Naive thymus-derived CD4-positive, alpha-beta T cell (primary cell): ENCODE results near the gene KCTD18. TPM values are rescaled to one million over a fixed set of nuclear protein-coding genes. Genes with fewer than 3 reads are reported as not detected.

Experiments used
- ATAC-seq: fragments of 150-1000 bp; cut with Tn5 transposase; 2 replicates; pipeline ENCODE4 v1.10.0; 2021; ENCODE audit warnings: mild to moderate bottlenecking, moderate library complexity
- CTCF ChIA-PET: fragments of 350-600 bp; sonication (Branson Sonifier 250); formaldehyde crosslinking; loops from one replicate; lab custom pipeline; 2021; ENCODE audit warnings: antibody characterized with exemption; lab: Charles Lee
- POLR2A ChIA-PET: fragments of 350-600 bp; sonication (Branson Sonifier 250); formaldehyde crosslinking; loops from one replicate; lab custom pipeline; 2021; ENCODE audit warnings: antibody characterized with exemption, inconsistent platforms; lab: Charles Lee
- DNase-seq, 9 donors: peaks; one replicate each; pipeline versions ENCODE4 v3.0.0 to v3.0.0-alpha.2; 2020 to 2022; ENCODE audit warnings: mixed read lengths in 1 of 9
- H3K27ac ChIP-seq: one replicate; pipeline ENCODE4 v1.7.0; 2013; ENCODE audit warnings: mild to moderate bottlenecking, low read depth, low read length, moderate library complexity
- H3K27me3 ChIP-seq, 2 donors: one replicate each; pipeline ENCODE4 v1.7.0; 2013; ENCODE audit warnings: low read length in 2 of 2, mild to moderate bottlenecking in 2 of 2, moderate library complexity in 2 of 2; ENCODE audit not compliant: control insufficient read depth in 2 of 2, insufficient read depth in 2 of 2
- H3K36me3 ChIP-seq, 3 experiments: 1 replicate in 2 of 3; 2 replicates in 1 of 3; pipeline ENCODE4 v1.7.0; 2013; ENCODE audit warnings: low read length in 3 of 3, mild to moderate bottlenecking in 3 of 3, moderate library complexity in 1 of 3; ENCODE audit not compliant: insufficient read depth in 3 of 3, control insufficient read depth in 2 of 3
- H3K4me1 ChIP-seq, 2 donors: one replicate each; pipeline ENCODE4 v1.7.0; 2013; ENCODE audit warnings: low read length in 2 of 2, mild to moderate bottlenecking in 2 of 2, moderate library complexity in 1 of 2; ENCODE audit not compliant: control insufficient read depth in 2 of 2, insufficient read depth in 2 of 2
- H3K4me3 ChIP-seq: 2 replicates; pipeline ENCODE4 v1.7.0; 2013; ENCODE audit warnings: mild to moderate bottlenecking, low read length
- H3K9me3 ChIP-seq, 3 experiments: 1 replicate in 2 of 3; 2 replicates in 1 of 3; pipeline ENCODE4 v1.7.0; 2013; ENCODE audit warnings: low read length in 3 of 3; ENCODE audit not compliant: control insufficient read depth in 2 of 3
- H3K27ac Mint-ChIP-seq, 9 donors: one replicate each; pipeline ENCODE4 v1.8.0; 2020 to 2022; ENCODE audit warnings: mixed read lengths in 9 of 9, mild to moderate bottlenecking in 8 of 9, moderate library complexity in 5 of 9, inconsistent platforms in 2 of 9
- H3K27me3 Mint-ChIP-seq, 5 donors: one replicate each; pipeline ENCODE4 v1.8.0; 2021 to 2022; ENCODE audit warnings: mixed read lengths in 5 of 5, mild to moderate bottlenecking in 1 of 5
- H3K36me3 Mint-ChIP-seq, 5 donors: one replicate each; pipeline ENCODE4 v1.8.0; 2020 to 2022; ENCODE audit warnings: mixed read lengths in 5 of 5, mild to moderate bottlenecking in 3 of 5, inconsistent platforms in 1 of 5
- H3K4me1 Mint-ChIP-seq, 7 donors: one replicate each; pipeline ENCODE4 v1.8.0; 2020 to 2022; ENCODE audit warnings: mixed read lengths in 7 of 7, mild to moderate bottlenecking in 3 of 7, inconsistent platforms in 1 of 7
- H3K4me3 Mint-ChIP-seq, 10 donors: one replicate each; pipeline ENCODE4 v1.8.0; 2020 to 2022; ENCODE audit warnings: mild to moderate bottlenecking in 10 of 10, mixed read lengths in 10 of 10, moderate library complexity in 6 of 10, inconsistent platforms in 2 of 10
- H3K9me3 Mint-ChIP-seq, 11 donors: one replicate each; pipeline ENCODE4 v1.8.0; 2020 to 2022; ENCODE audit warnings: mixed read lengths in 11 of 11, mild to moderate bottlenecking in 4 of 11, inconsistent platforms in 1 of 11, moderate library complexity in 1 of 11
- intact Hi-C, 2 donors: fragments of 100-400 bp; cut with micrococcal nuclease; formaldehyde crosslinking; loops; one replicate each; pipeline ENCODE4 v1.15.1; 2023
- polyA plus RNA-seq, 2 donors: library from polyadenylated mRNA; unstranded; fragments of 300-500 nt; fragmentation: Illumina TruSeq; gene quantifications; one replicate each; pipeline ENCODE4 v1.2.3, GENCODE V29; 2021
- total RNA-seq, 6 experiments: library from RNA in 5 of 6; stranded (reverse) in 5 of 6; gene quantifications; 1 replicate in 5 of 6; 2 replicates in 1 of 6; pipeline ENCODE4 v1.2.3 and lab custom pipeline; 2021 to 2026

KCTD18 gene
- total and polyA plus RNA-seq, 7 experiments from 2014 or later, result 13.2 to 20.8 (median 18.4) TPM

GRCh38 chr2:200467806-200468681 is 41.8 kb downstream of the KCTD18 start:
- peaks cover 0 to 18% (median 0%) of the 10 kb centered on the region in 5 donors for H3K36me3 Mint-ChIP-seq
- no peak overlapping the region for H3K4me3 ChIP-seq
- ChIA-PET POLR2A (interaction anchor here (0.6 to 3.2 kb wide), 6 partner anchors 42 to 482 kb away, joined by 3 to 19 read pairs (median 4); partner anchors contain the start of genes KCTD18 and SPATS2L), CTCF (interaction anchor here (0.6 to 2.6 kb wide), 9 partner anchors 11 to 494 kb away, joined by 3 to 14 read pairs (median 3); no protein-coding TSS in a partner anchor)
- DNase-seq (peak in 7 of 9 donors; percentile 14 to 63 (median 55)), ATAC-seq (peak; percentile 47)
- no peaks in the 10 kb centered on the region for H3K27me3 Mint-ChIP-seq
- peaks cover 35 to 38% of the 10 kb centered on the region in 2 donors for H3K4me1 ChIP-seq
- intact Hi-C loops, result loop anchor here (1.0 to 10.0 kb wide), 5 partner anchors 23 to 161 kb away; partner anchors contain the start of genes SPATS2L (in 2 of the 2) and KCTD18 (in 1 of the 2)
- peak overlapping the region; percentile 69 to 94 (median 87) for H3K27ac Mint-ChIP-seq
- H3K4me3 Mint-ChIP-seq, result peak overlapping the region; percentile 44 to 92 (median 74)
- peaks cover 0 to 2% (median 0%) of the 10 kb centered on the region in 11 donors for H3K9me3 Mint-ChIP-seq
- H3K4me1 Mint-ChIP-seq, result peaks cover 23 to 70% (median 52%) of the 10 kb centered on the region in 7 donors
- no peaks in the 10 kb centered on the region for H3K36me3 ChIP-seq
- H3K27ac ChIP-seq, result peak overlapping the region; percentile 65
- H3K9me3 ChIP-seq, result no peaks in the 10 kb centered on the region
- no peaks in the 10 kb centered on the region for H3K27me3 ChIP-seq

- Mint-ChIP-seq H3K9me3 (peaks cover 0 to 2% (median 0%) of the 10 kb centered on the region in 11 donors), H3K27ac (peak overlapping the region; percentile 84 to 94 (median 90)), H3K4me3 (peak overlapping the region; percentile 64 to 93 (median 83)), H3K27me3 (no peaks in the 10 kb centered on the region), H3K4me1 (peaks cover 23 to 75% (median 55%) of the 10 kb centered on the region in 7 donors), H3K36me3 (peaks cover 0 to 29% (median 0%) of the 10 kb centered on the region in 5 donors)
- peak in 8 of 9 donors; percentile 20 to 53 (median 38) for DNase-seq
- POLR2A ChIA-PET, result interaction anchor here (0.7 to 3.2 kb wide), 4 partner anchors 43 to 228 kb away, joined by 3 to 19 read pairs (median 4); partner anchors contain the start of genes KCTD18 and SPATS2L
- intact Hi-C loops, result loop anchor here (2.0 to 10.0 kb wide), 3 partner anchors 48 to 160 kb away; partner anchors contain the start of genes KCTD18 (in 1 of the 2) and SPATS2L (in 1 of the 2)
- H3K4me1 ChIP-seq, result peaks cover 37 to 38% of the 10 kb centered on the region in 2 donors
- H3K27ac ChIP-seq, result peak overlapping the region; percentile 65
- H3K36me3 ChIP-seq, result no peaks in the 10 kb centered on the region
- CTCF ChIA-PET, result interaction anchor here (0.6 to 2.4 kb wide), 4 partner anchors 15 to 487 kb away, joined by 3 to 14 read pairs (median 6); partner anchors contain the start of gene SGO2
- ATAC-seq, result peak; percentile 81
- H3K27me3 ChIP-seq, result no peaks in the 10 kb centered on the region
- peak overlapping the region; percentile 22 for H3K4me3 ChIP-seq
- no peaks in the 10 kb centered on the region for H3K9me3 ChIP-seq
These were observed 43.1 kb downstream of the KCTD18 start for GRCh38 chr2:200466425-200467418.

DNA sequence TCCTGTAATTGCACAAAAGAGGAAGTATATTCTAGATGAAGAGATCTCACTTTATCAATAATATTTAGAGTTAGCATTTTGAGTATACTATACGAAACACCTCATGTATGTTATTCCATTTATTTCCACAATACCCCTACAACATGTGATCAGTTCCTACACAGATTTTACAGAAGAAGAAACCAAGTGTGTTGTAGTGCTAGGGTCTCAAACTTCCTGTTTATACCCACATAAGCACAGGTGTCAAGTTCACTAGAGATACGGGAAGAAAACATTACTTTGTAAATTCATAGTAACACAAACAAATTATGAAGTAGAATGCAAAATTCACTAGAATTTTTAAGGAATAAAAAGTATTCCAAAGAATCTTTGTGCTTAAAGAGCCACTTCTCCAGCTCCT is 46.4 kb downstream of the KCTD18 start:
- Mint-ChIP-seq H3K9me3 (peaks cover 0 to 2% (median 0%) of the 10 kb centered on the region in 11 donors), H3K4me3 (no peak overlapping the region), H3K36me3 (peaks cover 0 to 29% (median 0%) of the 10 kb centered on the region in 5 donors), H3K27me3 (no peaks in the 10 kb centered on the region), H3K27ac (peak overlapping the region in 4 of 9 donors; percentile 36 to 58 (median 52)), H3K4me1 (peaks cover 17 to 54% (median 40%) of the 10 kb centered on the region in 7 donors)
- CTCF ChIA-PET, result interaction anchor here (1.1 kb wide), 1 partner anchor 91 kb away, joined by 3 read pairs; no protein-coding TSS in a partner anchor
- POLR2A ChIA-PET, result no interaction called here
- no peaks in the 10 kb centered on the region for H3K27me3 ChIP-seq
- no peak overlapping the region for H3K4me3 ChIP-seq
- H3K27ac ChIP-seq, result no peak overlapping the region
- H3K36me3 ChIP-seq, result no peaks in the 10 kb centered on the region
- intact Hi-C loops, result loop anchor here (10.0 kb wide), 2 partner anchors 51 to 59 kb away; partner anchors contain the start of gene KCTD18 (in 1 of the 2)
- peaks cover 28 to 33% of the 10 kb centered on the region in 2 donors for H3K4me1 ChIP-seq
- DNase-seq, result no peak
- ATAC-seq, result no peak
- no peaks in the 10 kb centered on the region for H3K9me3 ChIP-seq

GRCh38 chr2:200461846-200462710 is 47.8 kb downstream of the KCTD18 start:
- intact Hi-C loops, result loop anchor here (10.0 kb wide), 2 partner anchors 53 to 57 kb away; partner anchors contain the start of gene KCTD18 (in 1 of the 2)
- no peaks in the 10 kb centered on the region for H3K36me3 ChIP-seq
- H3K4me1 ChIP-seq, result peaks cover 15 to 22% of the 10 kb centered on the region in 2 donors
- H3K4me3 ChIP-seq, result no peak overlapping the region
- H3K36me3 Mint-ChIP-seq, result peaks cover 0 to 29% (median 0%) of the 10 kb centered on the region in 5 donors
- no peak for DNase-seq
- peak overlapping the region in 1 of 9 donors; percentile 7 for H3K27ac Mint-ChIP-seq
- H3K9me3 Mint-ChIP-seq, result no peaks in the 10 kb centered on the region
- peaks cover 3 to 41% (median 26%) of the 10 kb centered on the region in 7 donors for H3K4me1 Mint-ChIP-seq
- H3K27me3 Mint-ChIP-seq, result no peaks in the 10 kb centered on the region
- no peaks in the 10 kb centered on the region for H3K9me3 ChIP-seq
- H3K4me3 Mint-ChIP-seq, result no peak overlapping the region
- POLR2A ChIA-PET, result interaction anchor here (0.7 kb wide), 1 partner anchor 86 kb away, joined by 3 read pairs; no protein-coding TSS in a partner anchor
- ATAC-seq, result no peak
- H3K27ac ChIP-seq, result no peak overlapping the region
- CTCF ChIA-PET, result interaction anchor here (1.6 kb wide), 1 partner anchor 9 kb away, joined by 3 read pairs; no protein-coding TSS in a partner anchor
- no peaks in the 10 kb centered on the region for H3K27me3 ChIP-seq

DNA sequence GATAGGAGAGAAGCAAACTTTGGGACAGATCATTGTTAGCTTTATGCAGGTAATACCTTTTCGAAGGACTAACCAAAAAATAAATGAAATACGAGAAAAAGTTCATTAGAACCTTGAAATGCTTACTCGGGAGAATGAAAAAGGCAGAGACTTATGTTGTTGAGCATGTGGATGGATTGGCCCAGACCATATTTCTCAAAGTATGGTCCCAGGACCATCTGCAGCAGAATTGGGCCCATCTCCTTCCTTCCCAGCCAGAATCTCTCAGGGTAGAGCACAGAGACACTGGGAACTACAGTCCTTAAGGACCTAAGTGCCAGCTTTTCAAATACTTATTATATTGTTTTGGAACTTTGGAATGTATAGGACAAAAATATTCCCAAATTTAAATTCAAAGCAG is 50.8 kb downstream of the KCTD18 start:
- H3K4me1 Mint-ChIP-seq, result peaks cover 8 to 33% (median 18%) of the 10 kb centered on the region in 7 donors
- no peak overlapping the region for H3K4me3 ChIP-seq
- H3K9me3 ChIP-seq, result no peaks in the 10 kb centered on the region
- H3K36me3 Mint-ChIP-seq, result peaks cover 0 to 32% (median 0%) of the 10 kb centered on the region in 5 donors
- H3K36me3 ChIP-seq, result no peaks in the 10 kb centered on the region
- DNase-seq, result no peak
- no peak overlapping the region for H3K27ac ChIP-seq
- peaks cover 0 to 4% (median 0%) of the 10 kb centered on the region in 5 donors for H3K27me3 Mint-ChIP-seq
- no peaks in the 10 kb centered on the region for H3K9me3 Mint-ChIP-seq
- H3K27me3 ChIP-seq, result no peaks in the 10 kb centered on the region
- POLR2A ChIA-PET, result no interaction called here
- H3K4me3 Mint-ChIP-seq, result no peak overlapping the region
- CTCF ChIA-PET, result interaction anchor here (0.8 to 1.0 kb wide), 2 partner anchors 13 to 75 kb away, joined by 3 read pairs; no protein-coding TSS in a partner anchor
- H3K4me1 ChIP-seq, result peaks cover 7 to 10% of the 10 kb centered on the region in 2 donors
- ATAC-seq, result no peak
- no peak overlapping the region for H3K27ac Mint-ChIP-seq
- intact Hi-C loops, result no loop called here
